Esophagus squamous epithelium (tissue), 5 donors: ENCODE data around the gene RAPGEF4. TPM values are rescaled to one million over a fixed set of nuclear protein-coding genes. Genes with fewer than 3 reads are reported as not detected.

Experiments
- DNase-seq: peaks from one replicate; lab custom pipeline; 2025; lab: John Stamatoyannopoulos, UW
- H3K27ac ChIP-seq, 4 donors: fragments of 200-600 bp; sonication (generic); one replicate each; pipeline ENCODE4 v1.5.1; 2016 to 2019; ENCODE audit warnings: mild to moderate bottlenecking in 1 of 4
- H3K27me3 ChIP-seq, 4 donors: fragments of 200-600 bp; sonication (generic); 1 replicate in 3 of 4; 2 replicates in 1 of 4; pipeline versions ENCODE4 v1.5.1 to v1.6.0; 2017 to 2021; ENCODE audit warnings: antibody characterized with exemption in 1 of 4
- H3K36me3 ChIP-seq, 3 donors: fragments of 200-600 bp; sonication (generic); one replicate each; pipeline ENCODE4 v1.5.1; 2016 to 2019
- H3K4me1 ChIP-seq, 3 donors: fragments of 200-600 bp; sonication (generic); one replicate each; pipeline ENCODE4 v1.5.1; 2017 to 2019
- H3K4me3 ChIP-seq, 4 donors: fragments of 200-600 bp; sonication (generic); 1 replicate in 3 of 4; 2 replicates in 1 of 4; pipeline ENCODE4 v1.5.1; 2016 to 2019; ENCODE audit warnings: mild to moderate bottlenecking in 2 of 4, moderate library complexity in 1 of 4
- H3K9me3 ChIP-seq, 3 donors: fragments of 200-600 bp; sonication (generic); one replicate each; pipeline ENCODE4 v1.5.1; 2016 to 2019
- POLR2A ChIP-seq, 4 donors: fragments of 450-650 bp; IDR thresholded peaks; one replicate each; pipeline ENCODE4 v1.6.1; 2017; ENCODE audit warnings: antibody characterized with exemption in 4 of 4, mild to moderate bottlenecking in 4 of 4, moderate library complexity in 3 of 4
- WGBS, 2 donors: methylation state at CpG; one replicate each; pipeline ENCODE4 v1.1.5; 2018; 5-methylcytosine and 5-hydroxymethylcytosine counted together
- intact Hi-C: fragments of 100-400 bp; cut with DNase I; formaldehyde crosslinking; loops from one replicate; pipeline ENCODE4 v1.15.0; 2022
- total RNA-seq, 4 donors: library from RNA; depleted of rRNA; stranded (reverse); fragments of >200 nt; gene quantifications; one replicate each; pipeline ENCODE4 v1.1.0, GENCODE V29; 2016
- TF ChIP-seq, protein P1 (sequence below), 6 experiments: fragments of 450-650 bp in 4 of 6; fragments of 200-600 bp in 2 of 6; sonication (generic) in 2 of 6; IDR thresholded peaks; one replicate each; pipeline ENCODE4 v1.5.1; 2016 to 2019; ENCODE audit warnings: antibody characterized with exemption in 6 of 6, mild to moderate bottlenecking in 4 of 6, moderate library complexity in 4 of 6
- donor health status: DM: yes; HTN: yes; CAD: no.

RAPGEF4 gene
- total RNA-seq, 4 donors from 2014 or later, result 2.6 to 11.1 (median 2.9) TPM

DNA sequence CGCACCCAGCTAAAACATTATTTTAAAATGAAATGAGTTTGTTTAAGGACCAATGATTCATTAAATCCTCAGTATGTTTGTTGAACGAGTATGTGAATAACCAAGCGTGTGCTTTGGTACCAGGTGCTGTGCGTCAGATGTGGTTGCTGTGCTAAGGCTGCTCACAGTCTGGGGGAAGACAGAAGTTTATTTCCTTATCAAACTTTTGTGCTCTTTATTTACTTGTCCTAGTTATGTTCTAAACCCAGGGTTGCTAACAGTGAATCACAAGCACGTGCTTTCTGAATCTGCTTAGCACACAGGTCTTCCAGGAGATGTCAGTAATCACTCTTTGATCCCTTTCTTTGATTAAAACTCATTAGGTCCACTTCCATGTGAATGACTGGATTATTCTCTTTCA lies 37.0 kb downstream of the RAPGEF4 start:
- H3K27me3 ChIP-seq, result no peaks in the 10 kb centered on the region
- no peak for DNase-seq
- TF ChIP-seq POLR2A (IDR thresholded peaks at IDR 0.05), result no peak
- TF ChIP-seq, protein P1, sequence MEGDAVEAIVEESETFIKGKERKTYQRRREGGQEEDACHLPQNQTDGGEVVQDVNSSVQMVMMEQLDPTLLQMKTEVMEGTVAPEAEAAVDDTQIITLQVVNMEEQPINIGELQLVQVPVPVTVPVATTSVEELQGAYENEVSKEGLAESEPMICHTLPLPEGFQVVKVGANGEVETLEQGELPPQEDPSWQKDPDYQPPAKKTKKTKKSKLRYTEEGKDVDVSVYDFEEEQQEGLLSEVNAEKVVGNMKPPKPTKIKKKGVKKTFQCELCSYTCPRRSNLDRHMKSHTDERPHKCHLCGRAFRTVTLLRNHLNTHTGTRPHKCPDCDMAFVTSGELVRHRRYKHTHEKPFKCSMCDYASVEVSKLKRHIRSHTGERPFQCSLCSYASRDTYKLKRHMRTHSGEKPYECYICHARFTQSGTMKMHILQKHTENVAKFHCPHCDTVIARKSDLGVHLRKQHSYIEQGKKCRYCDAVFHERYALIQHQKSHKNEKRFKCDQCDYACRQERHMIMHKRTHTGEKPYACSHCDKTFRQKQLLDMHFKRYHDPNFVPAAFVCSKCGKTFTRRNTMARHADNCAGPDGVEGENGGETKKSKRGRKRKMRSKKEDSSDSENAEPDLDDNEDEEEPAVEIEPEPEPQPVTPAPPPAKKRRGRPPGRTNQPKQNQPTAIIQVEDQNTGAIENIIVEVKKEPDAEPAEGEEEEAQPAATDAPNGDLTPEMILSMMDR (IDR thresholded peaks at IDR 0.05), result no peak
- 58 to 66% methylated on average over 5 of the region's 5 CpGs for WGBS, 2 donors
- no peaks in the 10 kb centered on the region for H3K4me1 ChIP-seq
- H3K36me3 ChIP-seq, result no peaks in the 10 kb centered on the region
- H3K27ac ChIP-seq, result no peak overlapping the region
- intact Hi-C loops, result no loop called here
- H3K4me3 ChIP-seq, result no peak overlapping the region
- H3K9me3 ChIP-seq, result no peaks in the 10 kb centered on the region

- no peak for DNase-seq
- Histone ChIP-seq H3K36me3 (no peaks in the 10 kb centered on the region), H3K4me1 (no peaks in the 10 kb centered on the region), H3K27ac (no peak overlapping the region), H3K4me3 (no peak overlapping the region), H3K9me3 (no peaks in the 10 kb centered on the region), H3K27me3 (no peaks in the 10 kb centered on the region)
- intact Hi-C loops, result no loop called here
- TF ChIP-seq, protein P1 (IDR thresholded peaks at IDR 0.05), result no peak
- TF ChIP-seq POLR2A (IDR thresholded peaks at IDR 0.05), result no peak
These were observed 38.7 kb downstream of the RAPGEF4 start for GRCh38 chr2:172774302-172774701.

DNA sequence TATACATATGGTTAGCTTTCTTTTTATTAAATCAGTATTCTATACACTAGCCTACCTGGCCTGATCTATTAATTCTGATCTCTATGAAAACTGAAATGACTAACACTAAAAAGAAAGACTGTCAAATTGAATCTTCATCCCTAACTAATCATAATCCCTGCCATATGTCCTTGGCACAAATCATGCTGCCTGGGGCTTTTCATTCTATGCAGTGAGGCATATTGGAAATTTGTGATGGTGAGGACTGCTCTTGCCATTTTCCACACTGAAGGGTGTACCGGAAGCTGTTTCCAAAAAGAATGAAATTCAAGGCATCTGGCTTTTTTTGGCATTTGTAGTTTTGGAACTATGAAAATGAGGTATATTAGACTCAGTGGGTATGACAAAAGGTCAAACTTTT lies 39.7 kb downstream of the RAPGEF4 start:
- no peaks in the 10 kb centered on the region for H3K4me1 ChIP-seq
- H3K9me3 ChIP-seq, result no peaks in the 10 kb centered on the region
- no peak overlapping the region for H3K4me3 ChIP-seq
- 86 to 95% methylated on average over 1 of the region's 1 CpG for WGBS, 2 donors
- DNase-seq, result no peak
- H3K36me3 ChIP-seq, result no peaks in the 10 kb centered on the region
- H3K27me3 ChIP-seq, result no peaks in the 10 kb centered on the region
- no peak overlapping the region for H3K27ac ChIP-seq
- no peak for TF ChIP-seq POLR2A (IDR thresholded peaks at IDR 0.05)
- TF ChIP-seq, protein P1 (IDR thresholded peaks at IDR 0.05), result no peak
- intact Hi-C loops, result no loop called here

- no peak for DNase-seq
- no peaks in the 10 kb centered on the region for H3K4me1 ChIP-seq
- intact Hi-C loops, result no loop called here
- H3K4me3 ChIP-seq, result no peak overlapping the region
- WGBS, 2 donors, result 72 to 82% methylated on average over 3 of the region's 3 CpGs
- TF ChIP-seq, protein P1 (IDR thresholded peaks at IDR 0.05), result no peak
- TF ChIP-seq POLR2A (IDR thresholded peaks at IDR 0.05), result no peak
- no peaks in the 10 kb centered on the region for H3K27me3 ChIP-seq
- no peaks in the 10 kb centered on the region for H3K9me3 ChIP-seq
- no peaks in the 10 kb centered on the region for H3K36me3 ChIP-seq
- no peak overlapping the region for H3K27ac ChIP-seq
These were observed 41.8 kb downstream of the RAPGEF4 start for GRCh38 chr2:172777431-172777830.

DNA sequence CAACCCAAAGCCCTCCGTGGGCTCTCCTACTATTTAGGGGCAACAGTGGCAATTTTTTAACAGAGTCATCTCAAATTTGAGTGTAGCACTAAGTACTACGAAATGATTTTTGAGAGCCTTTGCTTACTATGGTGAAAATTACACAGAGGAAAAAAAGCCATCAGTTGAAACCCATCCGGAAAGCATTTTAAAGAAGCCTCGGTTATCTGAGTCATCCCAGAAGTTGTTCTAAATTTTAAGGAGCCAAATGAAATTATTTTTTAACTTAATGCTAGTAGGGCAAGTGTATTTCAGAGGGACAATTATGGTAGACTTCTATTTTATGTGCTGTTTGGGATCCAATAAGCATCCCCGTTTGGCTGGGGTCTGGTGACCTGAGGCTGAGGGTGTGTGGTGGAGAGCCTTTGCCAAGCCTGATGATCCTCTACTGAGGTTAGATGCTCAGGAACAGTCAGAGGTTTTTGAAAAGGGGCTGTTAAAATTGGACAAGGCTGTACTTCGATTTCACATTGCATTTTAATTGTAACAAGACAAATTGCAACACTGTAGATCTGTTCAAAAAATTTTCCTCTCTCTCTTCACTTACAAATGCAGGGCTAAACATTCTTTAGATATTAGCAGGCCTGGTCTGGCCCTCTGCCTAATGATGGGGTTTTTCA lies 47.0 kb downstream of the RAPGEF4 start:
- intact Hi-C loops, result no loop called here
- no peak for DNase-seq
- 57 to 66% methylated on average over 6 of the region's 6 CpGs for WGBS, 2 donors
- Histone ChIP-seq H3K27me3 (no peaks in the 10 kb centered on the region), H3K27ac (peak overlapping the region in 1 of 4 donors; percentile 2), H3K36me3 (no peaks in the 10 kb centered on the region), H3K9me3 (no peaks in the 10 kb centered on the region), H3K4me3 (no peak overlapping the region), H3K4me1 (peaks cover 0 to 10% (median 4%) of the 10 kb centered on the region in 3 donors)
- TF ChIP-seq, protein P1 (IDR thresholded peaks at IDR 0.05), result no peak
- no peak for TF ChIP-seq POLR2A (IDR thresholded peaks at IDR 0.05)
